ENCODE data around the gene DYRK3. TPM values are rescaled to one million over a fixed set of nuclear protein-coding genes. Genes with fewer than 3 reads are reported as not detected.

The DYRK3 gene
- total and polyA plus RNA-seq, 2 of the 13 experiments (the other 11 are each of a cell fraction or from before 2014, with no cell fraction given) = 0.48 to 2.8 TPM

- TF ChIP-seq ZNF18 (CRISPR knock-in tag; IDR thresholded peaks at IDR 0.05; ENCODE audit: insufficient replicate concordance) = no peak
These were observed 39.0 kb upstream of the DYRK3 start (continued) for GRCh38 chr1:206596319-206596666.

GRCh38 chr1:206600527-206600926 is 34.8 kb upstream of the DYRK3 start:
- TF ChIP-seq NFYB (CRISPR knock-in tag; IDR thresholded peaks at IDR 0.05) (no peak), HDAC1 (CRISPR knock-in tag; IDR thresholded peaks at IDR 0.05) (no peak), HOXA7 (CRISPR knock-in tag; IDR thresholded peaks at IDR 0.05) (no peak), GRHL1 (CRISPR knock-in tag; conservative IDR thresholded peaks at IDR 0.05) (no peak), ZBTB8A (CRISPR knock-in tag; IDR thresholded peaks at IDR 0.05; ENCODE audit: borderline replicate concordance, low read depth) (no peak), THYN1 (CRISPR knock-in tag; IDR thresholded peaks at IDR 0.05; ENCODE audit: borderline replicate concordance, low read depth) (no peak), TAF1 (CRISPR knock-in tag; IDR thresholded peaks at IDR 0.05) (no peak), MYPOP (CRISPR knock-in tag; IDR thresholded peaks at IDR 0.05) (no peak), HOXD1 (CRISPR knock-in tag; IDR thresholded peaks at IDR 0.05) (no peak), MIER2 (CRISPR knock-in tag; IDR thresholded peaks at IDR 0.05) (no peak), ZNF710 (CRISPR knock-in tag; IDR thresholded peaks at IDR 0.05; ENCODE audit: borderline replicate concordance) (no peak), SRSF9 (IDR thresholded peaks at IDR 0.05; ENCODE audit: borderline replicate concordance, insufficient read depth, low read depth, low read length, poor library complexity, severe bottlenecking) (no peak), HES4 (CRISPR knock-in tag; IDR thresholded peaks at IDR 0.05; ENCODE audit: borderline replicate concordance) (no peak), MTA1 (CRISPR knock-in tag; IDR thresholded peaks at IDR 0.05; ENCODE audit: borderline replicate concordance) (no peak)
- intact Hi-C loops (cut with micrococcal nuclease; ENCODE audit: unreplicated experiment) = no loop called here
- no peak overlapping the region for H3K4me2 ChIP-seq (ENCODE audit: low read depth, low read length)
- FAIRE-seq (no peak), ATAC-seq (no peak), DNase-seq (ENCODE audit: low spot score) (no peak)
- H3K36me3 ChIP-seq (replicated peaks in 1 of 2; ENCODE audit: control insufficient read depth in 1 of 2, insufficient read depth in 2 of 2, low read length in 2 of 2) = peaks cover 34 to 79% of the 10 kb centered on the region in 2 experiments
- no peak overlapping the region for H3K9ac ChIP-seq (ENCODE audit: insufficient read depth, low read depth, low read length)
- no peaks in the 10 kb centered on the region for H3K79me2 ChIP-seq (ENCODE audit: insufficient read depth, low read length)
- no TSS peak for BruUV-seq (replicated peaks)
- H3K4me1 ChIP-seq (ENCODE audit: insufficient read depth, low read length) = no peaks in the 10 kb centered on the region
- no peaks in the 10 kb centered on the region for H4K20me1 ChIP-seq (ENCODE audit: insufficient read depth, low read length)
- H3K4me3 ChIP-seq (replicated peaks in 1 of 3; ENCODE audit: insufficient read depth in 1 of 3, low read depth in 2 of 3, low read length in 3 of 3) = no peak overlapping the region
- WGBS (ENCODE audit: low lambda C conversion rate) = 93% methylated on average over 3 of the region's 3 CpGs
- no peak overlapping the region for H2AFZ ChIP-seq (ENCODE audit: low read length)
- H3K27me3 ChIP-seq (ENCODE audit: control insufficient read depth in 1 of 2, insufficient read depth in 2 of 2, low read length in 2 of 2) = no peaks in the 10 kb centered on the region
- no peaks in the 10 kb centered on the region for H3K9me3 ChIP-seq (ENCODE audit: low read length)
- CTCF ChIA-PET (ENCODE audit: low intra/inter-chr PET ratio, low total read pairs) = no interaction called here
- POLR2A ChIA-PET = interaction anchor here (1.4 kb wide), 1 partner anchor 12 kb away, joined by 3 read pairs; the partner anchor contains the start of gene EIF2D
- in situ Hi-C loops (cut with HindIII; ENCODE audit: extremely low pct_ligation_motif_present, low pct_unique_long_range_greater_than_20kb) = no loop called here
- H3K27ac ChIP-seq (ENCODE audit: extremely low read length, insufficient read depth, low read length) = no peak overlapping the region
